Measurements from ENCODE around the gene DAZAP1.

DAZAP1 gene

DNA sequence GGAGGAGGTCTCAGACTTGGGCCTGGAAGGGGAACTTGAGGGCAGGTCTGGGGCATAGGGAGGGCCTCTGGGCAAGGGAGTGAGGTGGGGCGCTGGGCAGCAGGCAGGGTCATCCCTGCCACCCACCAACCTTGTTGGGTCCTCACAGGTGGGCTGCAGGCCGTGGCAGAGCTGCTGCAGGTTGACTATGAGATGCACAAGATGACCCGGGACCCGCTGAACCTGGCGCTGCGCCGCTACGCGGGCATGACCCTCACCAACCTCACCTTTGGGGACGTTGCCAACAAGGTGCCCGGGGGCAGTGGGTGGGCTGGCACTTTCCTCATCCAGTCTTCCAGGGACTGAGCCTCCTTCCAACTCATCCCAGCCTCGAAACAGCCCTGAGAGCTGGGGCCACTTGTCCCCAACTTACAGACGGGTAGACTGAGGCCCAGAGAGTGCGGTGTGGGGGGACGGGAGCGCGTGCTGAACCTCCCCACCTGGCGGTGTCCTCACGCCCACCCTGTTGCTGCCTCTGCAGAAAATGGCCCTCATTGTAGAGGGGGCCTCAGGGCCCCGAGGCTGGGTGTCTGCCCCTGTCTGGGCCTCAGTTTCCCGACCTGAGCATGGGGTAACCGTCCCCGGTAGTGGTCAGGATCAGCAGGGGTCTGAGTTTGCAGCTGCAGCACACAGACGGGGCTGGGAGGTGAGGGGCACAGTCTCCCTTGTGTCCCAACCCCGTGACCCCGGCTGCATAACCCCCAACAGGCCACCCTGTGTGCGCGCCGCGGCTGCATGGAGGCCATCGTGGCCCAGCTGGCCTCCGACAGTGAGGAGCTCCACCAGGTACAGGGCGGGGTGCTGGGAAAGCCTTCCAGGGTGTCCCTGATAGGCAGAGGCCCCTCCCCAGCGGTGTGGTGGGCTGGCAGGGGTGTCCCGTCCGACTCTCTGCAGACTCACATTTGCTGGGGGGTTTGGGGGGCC is 52.9 kb downstream of the DAZAP1 start:
- DNase-seq, result no peak

DNA sequence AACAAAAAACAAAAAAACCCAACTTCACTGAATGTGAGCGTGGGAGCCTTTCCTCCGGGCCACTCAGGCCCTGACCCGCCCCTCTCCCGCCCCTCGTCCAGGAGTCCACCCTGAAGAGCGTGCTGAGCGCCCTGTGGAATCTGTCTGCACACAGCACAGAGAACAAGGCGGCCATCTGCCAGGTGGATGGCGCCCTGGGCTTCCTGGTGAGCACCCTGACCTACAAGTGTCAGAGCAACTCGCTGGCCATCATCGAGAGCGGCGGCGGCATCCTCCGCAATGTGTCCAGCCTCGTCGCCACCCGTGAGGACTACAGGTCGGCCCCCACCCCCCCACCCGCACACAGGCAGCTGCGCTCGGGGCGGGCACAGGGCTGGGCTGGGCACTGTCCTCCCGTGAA is 54.5 kb downstream of the DAZAP1 start:
- no peak for DNase-seq

DNA sequence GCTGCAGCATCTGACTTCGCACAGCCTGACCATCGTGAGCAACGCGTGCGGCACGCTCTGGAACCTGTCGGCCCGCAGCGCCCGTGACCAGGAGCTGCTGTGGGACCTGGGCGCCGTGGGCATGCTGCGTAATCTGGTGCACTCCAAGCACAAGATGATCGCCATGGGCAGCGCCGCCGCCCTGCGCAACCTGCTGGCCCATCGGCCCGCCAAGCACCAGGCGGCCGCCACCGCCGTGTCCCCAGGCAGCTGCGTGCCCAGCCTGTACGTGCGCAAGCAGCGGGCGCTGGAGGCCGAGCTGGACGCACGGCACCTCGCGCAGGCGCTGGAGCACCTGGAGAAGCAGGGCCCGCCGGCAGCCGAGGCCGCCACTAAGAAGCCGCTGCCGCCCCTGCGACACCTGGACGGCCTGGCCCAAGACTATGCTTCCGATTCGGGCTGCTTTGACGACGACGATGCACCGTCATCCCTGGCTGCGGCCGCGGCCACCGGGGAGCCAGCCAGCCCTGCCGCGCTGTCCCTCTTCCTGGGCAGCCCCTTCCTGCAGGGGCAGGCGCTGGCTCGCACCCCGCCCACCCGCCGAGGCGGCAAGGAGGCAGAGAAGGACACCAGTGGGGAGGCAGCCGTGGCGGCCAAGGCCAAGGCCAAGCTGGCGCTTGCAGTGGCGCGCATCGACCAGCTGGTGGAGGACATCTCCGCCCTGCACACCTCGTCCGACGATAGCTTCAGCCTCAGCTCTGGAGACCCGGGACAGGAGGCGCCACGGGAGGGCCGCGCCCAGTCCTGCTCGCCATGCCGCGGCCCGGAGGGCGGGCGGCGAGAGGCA is 58.0 kb downstream of the DAZAP1 start:
- DNase-seq, result peak; percentile 25 to 41

DNA sequence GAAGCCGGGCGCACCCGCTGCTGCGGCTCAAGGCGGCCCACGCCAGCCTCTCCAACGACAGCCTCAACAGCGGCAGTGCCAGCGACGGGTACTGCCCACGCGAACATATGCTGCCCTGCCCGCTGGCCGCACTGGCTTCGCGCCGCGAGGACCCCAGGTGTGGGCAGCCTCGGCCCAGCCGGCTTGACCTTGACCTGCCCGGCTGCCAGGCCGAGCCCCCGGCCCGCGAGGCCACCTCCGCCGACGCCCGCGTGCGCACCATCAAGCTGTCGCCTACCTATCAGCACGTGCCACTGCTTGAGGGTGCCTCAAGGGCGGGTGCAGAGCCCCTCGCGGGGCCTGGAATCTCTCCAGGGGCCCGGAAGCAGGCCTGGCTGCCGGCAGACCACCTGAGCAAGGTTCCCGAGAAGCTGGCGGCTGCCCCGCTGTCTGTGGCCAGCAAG is 58.7 kb downstream of the DAZAP1 start:
- DNase-seq, result no peak

DNA sequence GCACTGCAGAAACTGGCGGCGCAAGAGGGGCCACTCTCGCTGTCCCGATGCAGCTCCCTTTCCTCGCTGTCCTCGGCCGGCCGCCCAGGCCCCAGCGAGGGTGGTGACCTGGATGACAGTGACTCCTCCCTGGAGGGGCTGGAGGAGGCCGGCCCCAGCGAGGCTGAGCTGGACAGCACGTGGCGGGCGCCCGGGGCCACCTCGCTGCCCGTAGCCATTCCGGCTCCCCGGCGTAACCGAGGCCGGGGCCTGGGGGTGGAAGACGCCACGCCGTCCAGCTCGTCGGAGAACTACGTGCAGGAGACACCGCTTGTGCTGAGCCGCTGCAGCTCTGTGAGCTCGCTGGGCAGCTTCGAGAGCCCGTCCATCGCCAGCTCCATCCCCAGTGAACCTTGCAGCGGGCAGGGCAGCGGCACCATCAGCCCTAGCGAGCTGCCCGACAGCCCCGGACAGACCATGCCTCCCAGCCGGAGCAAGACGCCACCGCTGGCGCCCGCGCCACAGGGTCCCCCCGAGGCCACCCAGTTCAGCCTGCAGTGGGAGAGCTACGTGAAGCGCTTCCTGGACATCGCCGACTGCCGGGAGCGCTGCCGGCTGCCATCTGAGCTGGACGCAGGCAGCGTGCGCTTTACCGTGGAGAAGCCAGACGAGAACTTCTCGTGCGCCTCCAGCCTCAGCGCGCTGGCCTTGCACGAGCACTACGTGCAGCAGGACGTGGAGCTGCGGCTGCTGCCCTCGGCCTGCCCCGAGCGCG is 59.3 kb downstream of the DAZAP1 start:
- no peak for DNase-seq

DNA sequence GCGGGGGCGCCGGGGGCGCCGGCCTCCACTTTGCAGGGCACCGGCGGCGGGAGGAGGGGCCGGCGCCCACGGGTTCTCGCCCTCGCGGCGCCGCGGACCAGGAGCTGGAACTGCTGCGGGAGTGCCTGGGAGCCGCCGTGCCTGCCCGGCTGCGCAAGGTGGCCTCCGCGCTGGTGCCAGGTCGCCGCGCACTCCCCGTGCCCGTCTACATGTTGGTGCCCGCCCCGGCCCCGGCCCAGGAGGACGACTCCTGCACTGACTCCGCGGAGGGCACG is 59.8 kb downstream of the DAZAP1 start:
- no peak for DNase-seq

DNA sequence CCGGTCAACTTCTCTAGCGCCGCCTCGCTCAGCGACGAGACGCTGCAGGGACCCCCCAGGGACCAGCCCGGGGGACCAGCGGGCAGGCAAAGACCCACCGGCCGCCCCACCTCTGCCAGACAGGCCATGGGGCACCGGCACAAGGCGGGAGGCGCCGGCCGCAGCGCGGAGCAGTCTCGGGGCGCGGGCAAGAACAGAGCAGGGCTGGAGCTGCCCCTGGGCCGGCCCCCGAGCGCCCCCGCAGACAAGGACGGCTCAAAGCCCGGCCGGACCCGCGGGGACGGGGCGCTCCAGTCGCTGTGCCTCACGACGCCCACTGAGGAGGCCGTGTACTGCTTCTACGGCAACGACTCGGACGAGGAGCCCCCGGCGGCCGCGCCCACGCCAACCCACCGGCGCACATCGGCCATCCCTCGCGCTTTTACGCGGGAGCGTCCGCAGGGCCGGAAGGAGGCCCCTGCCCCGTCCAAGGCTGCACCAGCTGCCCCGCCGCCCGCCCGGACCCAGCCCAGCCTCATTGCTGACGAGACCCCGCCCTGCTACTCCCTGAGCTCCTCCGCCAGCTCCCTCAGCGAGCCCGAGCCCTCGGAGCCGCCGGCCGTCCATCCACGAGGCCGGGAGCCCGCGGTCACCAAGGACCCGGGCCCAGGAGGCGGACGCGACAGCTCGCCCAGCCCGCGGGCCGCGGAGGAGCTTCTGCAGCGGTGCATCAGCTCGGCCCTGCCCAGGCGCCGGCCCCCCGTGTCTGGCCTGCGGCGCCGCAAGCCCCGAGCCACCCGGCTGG is 60.3 kb downstream of the DAZAP1 start:
- DNase-seq, result no peak

DNA sequence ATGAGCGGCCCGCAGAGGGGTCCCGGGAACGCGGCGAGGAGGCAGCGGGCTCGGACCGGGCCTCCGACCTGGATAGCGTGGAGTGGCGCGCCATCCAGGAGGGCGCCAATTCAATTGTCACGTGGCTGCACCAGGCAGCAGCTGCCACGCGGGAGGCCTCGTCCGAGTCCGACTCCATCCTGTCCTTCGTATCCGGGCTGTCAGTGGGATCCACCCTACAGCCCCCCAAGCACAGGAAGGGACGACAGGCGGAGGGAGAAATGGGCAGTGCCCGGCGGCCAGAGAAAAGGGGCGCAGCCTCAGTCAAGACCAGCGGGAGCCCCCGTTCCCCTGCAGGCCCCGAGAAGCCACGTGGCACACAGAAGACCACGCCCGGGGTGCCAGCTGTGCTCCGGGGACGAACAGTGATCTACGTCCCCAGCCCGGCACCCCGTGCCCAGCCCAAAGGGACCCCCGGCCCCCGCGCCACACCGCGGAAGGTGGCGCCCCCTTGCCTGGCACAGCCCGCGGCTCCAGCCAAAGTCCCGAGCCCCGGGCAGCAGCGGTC is 61.0 kb downstream of the DAZAP1 start:
- DNase-seq, result no peak

DNA sequence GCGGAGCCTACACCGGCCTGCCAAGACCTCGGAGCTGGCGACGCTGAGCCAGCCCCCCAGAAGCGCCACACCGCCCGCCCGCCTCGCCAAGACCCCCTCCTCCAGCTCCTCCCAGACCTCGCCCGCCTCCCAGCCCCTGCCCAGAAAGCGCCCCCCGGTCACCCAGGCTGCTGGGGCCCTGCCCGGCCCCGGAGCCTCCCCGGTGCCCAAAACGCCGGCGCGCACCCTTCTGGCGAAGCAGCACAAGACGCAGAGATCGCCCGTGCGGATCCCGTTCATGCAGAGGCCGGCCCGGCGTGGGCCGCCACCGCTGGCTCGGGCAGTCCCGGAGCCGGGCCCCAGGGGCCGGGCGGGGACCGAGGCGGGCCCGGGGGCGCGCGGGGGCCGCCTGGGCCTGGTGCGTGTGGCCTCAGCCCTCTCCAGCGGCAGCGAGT is 61.5 kb downstream of the DAZAP1 start:
- peak in 1 of 2 donors; percentile 49 for DNase-seq

DNA sequence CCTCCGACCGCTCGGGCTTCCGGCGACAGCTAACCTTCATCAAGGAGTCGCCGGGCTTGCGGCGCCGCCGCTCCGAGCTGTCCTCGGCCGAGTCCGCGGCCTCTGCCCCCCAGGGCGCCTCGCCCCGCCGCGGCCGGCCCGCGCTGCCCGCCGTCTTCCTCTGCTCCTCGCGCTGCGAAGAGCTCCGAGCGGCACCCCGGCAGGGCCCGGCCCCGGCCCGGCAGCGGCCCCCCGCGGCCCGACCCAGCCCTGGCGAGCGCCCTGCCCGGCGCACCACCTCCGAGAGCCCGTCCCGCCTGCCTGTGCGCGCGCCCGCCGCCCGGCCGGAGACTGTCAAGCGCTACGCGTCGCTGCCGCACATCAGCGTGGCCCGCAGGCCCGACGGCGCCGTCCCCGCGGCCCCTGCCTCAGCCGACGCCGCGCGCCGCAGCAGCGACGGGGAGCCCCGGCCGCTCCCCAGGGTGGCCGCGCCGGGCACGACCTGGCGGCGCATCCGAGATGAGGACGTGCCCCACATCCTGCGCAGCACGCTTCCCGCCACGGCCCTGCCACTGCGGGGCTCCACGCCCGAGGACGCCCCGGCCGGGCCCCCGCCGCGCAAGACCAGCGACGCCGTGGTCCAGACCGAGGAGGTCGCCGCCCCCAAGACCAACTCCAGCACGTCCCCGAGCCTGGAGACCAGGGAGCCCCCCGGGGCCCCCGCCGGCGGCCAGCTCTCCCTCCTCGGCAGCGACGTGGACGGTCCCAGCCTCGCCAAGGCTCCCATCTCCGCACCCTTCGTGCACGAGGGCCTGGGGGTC is 62.1 kb downstream of the DAZAP1 start:
- DNase-seq, result no peak

DNA sequence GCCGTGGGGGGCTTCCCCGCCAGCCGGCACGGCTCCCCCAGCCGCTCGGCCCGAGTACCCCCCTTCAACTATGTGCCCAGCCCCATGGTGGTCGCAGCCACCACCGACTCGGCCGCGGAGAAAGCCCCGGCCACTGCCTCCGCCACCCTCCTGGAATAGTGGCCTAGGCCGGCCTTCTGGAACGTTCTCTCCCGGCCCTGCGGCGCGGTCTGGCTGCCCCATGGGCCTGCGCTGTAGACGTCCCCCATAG is 62.6 kb downstream of the DAZAP1 start:
- DNase-seq, result no peak

DNA sequence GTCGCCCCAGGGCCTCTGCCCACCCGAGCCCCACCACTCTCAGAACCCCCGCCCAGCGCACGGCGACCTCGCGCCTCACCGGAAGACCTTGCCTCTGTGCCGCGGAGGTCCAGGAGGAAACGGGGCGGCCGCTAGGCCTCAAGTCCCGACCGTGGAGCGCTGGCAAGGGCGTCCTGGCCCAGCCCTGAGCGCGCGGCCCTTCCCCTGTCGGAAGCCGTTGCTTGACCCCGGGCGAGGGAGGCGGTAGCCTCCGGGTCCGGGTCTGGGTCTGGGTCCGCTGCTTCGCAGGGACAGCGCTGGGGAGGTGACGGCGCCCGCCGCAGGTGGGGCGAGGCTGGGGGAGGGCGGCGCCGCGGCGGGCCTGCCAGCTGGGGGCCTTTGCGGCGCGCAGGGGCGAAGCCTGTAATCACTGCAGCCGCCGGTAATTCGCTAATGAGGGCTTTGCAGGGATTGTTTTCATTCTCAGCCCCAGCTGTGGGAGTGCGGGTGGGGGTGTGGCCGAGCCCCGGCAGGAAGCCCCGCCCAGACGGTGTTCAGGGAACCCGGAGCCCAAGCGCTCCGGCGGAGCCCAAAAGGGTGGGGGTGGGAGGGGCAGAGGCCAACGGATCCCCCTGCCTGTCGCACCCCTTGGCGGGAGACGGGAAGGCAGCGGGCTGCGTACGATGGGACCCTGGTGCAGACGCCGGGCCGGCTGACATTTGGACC is 63.1 kb downstream of the DAZAP1 start:
- DNase-seq, result no peak

DNA sequence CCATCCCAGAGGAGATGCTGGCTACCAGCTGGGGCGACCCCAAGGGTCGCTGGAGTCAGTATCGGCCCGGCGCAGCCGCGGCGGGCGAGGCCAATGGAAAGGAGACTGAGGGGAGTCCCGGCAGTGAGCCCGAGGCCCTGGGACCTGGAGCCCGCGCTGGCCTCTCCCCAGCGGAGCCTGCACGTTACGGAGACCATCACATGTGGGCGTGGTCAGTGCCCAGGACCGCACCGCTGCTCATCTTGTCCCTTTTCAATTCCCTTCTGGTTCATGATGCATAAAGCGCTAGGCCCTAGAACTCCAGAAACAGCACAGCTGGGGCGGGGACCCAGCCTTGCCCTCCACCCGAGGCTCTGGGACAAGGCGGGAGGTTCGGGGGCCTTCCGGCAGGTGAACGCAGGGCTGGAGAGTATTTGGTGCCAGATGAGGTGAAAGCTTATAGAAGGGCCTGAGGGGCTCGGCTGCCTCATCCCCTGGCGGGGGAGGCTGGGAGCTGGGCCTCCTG is 63.7 kb downstream of the DAZAP1 start:
- DNase-seq, result no peak

DNA sequence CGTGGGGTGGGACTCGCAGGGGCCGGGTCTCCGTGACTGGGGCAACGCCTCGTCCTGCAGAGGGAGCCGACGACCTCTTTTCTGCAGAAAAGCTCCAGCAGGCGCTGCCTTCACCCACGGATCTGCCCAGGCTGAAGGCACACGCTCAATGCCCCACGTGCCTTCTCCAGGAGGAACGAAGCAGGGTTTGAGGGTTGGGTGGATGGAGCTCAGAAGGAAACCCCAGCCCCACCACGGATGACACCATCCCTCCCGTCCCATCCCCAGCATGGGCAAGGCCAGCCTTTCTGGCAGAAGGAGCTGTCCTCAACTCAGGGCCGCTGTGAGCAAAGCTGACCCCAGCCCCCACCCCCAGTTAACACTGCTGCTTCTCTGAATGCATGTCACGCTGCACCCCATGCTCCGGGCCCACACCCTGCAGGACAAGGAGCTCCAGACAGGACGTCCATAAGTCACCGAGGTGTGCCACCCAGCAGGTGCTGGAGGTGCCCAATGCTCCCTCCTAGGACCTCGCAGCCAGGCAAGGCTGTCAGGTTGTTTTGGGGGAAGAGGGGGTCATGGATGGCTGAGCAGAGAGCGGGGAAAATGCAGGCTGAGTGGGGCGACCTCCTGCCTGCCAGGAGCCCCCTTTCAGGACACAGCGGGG is 64.3 kb downstream of the DAZAP1 start:
- peak in 1 of 2 donors; percentile 63 for DNase-seq

DNA sequence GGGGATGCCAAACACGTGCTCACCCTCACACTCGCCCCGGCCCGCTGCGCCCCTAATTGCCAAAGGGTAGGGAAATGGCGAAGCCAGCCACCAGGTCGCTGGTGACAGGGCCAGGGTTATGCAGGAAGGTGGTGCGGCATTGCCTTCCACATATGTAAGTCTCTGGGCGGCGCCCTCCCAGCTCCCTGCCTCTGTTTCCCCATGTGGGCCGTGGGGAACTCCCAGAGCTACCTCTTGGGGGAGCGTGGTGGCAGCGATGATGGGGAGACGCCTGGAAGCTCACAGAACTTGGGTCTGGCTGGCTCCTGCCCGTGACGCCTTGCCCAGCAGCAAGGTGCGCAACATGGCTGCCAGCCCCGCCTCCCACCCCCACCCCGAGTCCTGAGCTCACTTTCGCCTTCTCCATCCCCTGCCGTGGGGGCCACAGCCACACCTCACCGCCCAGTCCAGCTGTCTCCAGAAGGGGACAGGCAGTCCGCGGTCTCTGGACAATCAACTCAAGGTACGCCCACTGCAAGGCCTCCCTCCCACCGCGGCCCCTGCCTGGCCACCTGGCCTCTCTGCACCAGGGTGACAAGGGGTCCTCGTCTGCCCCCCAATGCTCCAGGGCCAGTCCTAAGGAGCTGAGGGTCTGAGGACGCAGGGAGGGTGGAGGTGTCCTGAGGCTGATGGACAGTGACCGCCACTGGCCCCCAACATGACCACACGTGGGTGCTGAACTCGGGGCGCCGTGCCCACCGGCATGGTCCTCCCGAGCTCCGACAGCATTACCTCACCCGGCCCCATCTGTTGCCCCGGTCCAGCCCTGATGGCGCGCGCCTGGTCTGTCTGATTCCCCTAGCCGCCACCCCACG is 65.1 kb downstream of the DAZAP1 start:
- DNase-seq, result no peak

DNA sequence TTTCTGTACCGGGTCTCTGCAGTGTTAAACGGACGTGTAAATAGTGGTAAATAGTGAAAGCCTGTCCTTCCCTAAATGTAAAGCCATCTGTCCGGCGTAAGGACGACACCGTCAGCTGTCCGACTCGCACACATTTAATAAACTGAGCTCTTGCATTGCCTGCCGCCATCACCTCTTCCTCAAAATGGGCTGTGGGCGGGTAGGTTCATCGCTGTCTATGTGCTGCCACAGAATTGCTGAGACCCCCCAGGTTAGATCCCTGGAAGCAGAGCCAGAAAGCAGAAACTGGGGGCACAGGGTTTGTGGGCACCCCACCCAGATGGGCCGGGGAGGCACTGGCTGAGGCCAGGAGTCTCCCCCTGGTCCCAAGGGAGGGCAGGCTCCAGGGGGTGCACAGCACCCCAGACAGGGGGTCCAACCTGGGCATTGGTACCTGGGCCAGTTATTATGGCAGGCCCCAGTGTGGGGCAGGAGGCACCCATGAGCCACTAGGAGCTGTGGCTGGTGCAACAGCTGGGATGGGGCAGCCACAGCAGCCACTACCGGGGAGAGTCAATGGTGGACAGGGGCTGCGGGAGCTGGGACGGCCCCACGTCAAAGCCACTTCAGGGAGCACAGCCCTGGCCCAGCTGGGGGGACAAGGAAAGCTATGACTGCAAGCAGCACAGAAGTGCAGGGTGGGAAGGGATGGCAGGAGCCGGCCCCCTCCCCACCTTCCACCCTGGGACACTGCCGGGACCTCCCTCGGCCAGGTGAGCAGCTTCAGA is 65.9 kb downstream of the DAZAP1 start:
- DNase-seq, result no peak

DNA sequence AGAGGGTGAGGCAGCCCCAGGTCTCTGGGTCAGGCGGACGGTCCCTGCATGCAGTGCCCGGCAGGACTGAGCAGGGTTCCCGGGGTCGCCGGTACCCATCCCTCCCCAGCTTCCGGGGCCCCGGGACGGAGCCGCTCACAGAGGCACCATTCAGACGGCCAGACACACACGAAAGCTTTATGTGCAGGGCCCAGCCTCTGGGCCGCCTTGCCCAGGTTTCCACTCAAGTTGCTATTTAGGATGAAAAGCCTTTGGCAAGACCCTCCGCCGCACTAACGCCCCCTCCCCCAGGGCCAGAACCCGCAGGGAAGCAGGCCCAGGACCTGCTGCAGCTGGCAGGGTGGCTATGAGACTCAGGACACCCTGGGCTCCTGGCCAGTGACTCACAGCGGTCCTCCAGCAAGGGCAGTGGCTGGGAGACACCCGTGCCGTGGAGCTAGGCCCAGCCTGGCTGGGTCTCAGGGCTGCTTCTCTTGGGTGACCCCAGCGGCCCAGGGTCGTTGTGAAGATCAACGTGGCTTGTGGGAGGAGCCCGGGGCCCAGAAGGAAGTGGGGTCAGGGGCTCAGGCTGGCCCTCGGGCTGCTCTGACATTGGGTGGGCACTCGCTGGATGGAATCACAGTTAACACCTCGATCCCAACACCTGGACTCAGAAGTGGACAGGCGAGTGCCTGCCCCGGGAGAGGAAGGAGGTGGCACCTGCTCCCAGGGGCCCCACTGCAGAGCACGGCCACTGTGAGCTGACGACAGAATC is 66.8 kb downstream of the DAZAP1 start:
- no peak for DNase-seq

All from inflammatory macrophage (primary cell).